GM12874 (cell line): ENCODE data around the gene ODC1.

Experiments used
- TF ChIP-seq, protein P1 (sequence below): IDR thresholded peaks from 2 replicates; pipeline ENCODE4 v1.5.1; 2011; ENCODE audit warnings: low read depth, mild to moderate bottlenecking, control low read depth, low read length, moderate library complexity; ENCODE audit not compliant: insufficient read depth

Gene ODC1

DNA sequence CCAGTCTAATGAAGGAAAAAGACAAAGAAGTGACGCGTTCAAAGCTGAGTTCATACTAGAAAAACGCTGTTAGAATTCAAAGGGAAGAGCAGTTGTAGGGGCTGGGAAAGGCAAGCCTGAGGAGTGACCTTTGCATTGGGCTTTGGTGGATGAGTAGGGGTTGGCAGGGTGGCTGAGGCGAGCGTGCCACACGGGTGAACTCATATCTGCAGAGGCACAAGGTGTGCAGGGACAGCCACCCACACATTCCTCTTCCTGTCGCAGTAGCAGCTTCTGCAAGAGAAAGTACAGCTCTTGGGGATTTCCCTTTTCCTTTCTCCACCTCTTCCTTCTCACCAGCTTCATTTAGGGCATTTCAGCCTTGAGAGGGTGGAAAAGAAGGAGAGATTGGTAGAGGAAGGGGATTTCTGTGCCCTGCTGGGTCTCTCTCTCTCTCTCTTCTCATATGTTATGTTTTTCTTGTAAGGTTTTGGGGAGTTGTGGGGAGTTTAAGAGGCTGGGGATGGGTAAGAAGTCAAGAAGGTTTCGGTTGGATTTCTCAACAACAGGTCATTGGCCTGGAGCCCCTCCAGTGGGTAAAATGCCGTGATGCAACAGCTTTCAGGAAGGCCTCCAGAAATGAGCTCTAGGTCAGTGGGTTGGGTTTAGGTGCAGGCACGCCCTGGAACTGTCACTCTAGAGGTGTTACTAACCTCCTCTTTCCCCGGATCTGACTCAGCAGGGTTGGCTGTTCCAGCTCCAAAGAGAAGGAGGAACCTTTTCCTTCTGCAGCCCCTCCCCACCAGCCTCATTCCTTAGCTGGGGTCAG, 40.1 kb downstream of the ODC1 start:
- TF ChIP-seq, protein P1, sequence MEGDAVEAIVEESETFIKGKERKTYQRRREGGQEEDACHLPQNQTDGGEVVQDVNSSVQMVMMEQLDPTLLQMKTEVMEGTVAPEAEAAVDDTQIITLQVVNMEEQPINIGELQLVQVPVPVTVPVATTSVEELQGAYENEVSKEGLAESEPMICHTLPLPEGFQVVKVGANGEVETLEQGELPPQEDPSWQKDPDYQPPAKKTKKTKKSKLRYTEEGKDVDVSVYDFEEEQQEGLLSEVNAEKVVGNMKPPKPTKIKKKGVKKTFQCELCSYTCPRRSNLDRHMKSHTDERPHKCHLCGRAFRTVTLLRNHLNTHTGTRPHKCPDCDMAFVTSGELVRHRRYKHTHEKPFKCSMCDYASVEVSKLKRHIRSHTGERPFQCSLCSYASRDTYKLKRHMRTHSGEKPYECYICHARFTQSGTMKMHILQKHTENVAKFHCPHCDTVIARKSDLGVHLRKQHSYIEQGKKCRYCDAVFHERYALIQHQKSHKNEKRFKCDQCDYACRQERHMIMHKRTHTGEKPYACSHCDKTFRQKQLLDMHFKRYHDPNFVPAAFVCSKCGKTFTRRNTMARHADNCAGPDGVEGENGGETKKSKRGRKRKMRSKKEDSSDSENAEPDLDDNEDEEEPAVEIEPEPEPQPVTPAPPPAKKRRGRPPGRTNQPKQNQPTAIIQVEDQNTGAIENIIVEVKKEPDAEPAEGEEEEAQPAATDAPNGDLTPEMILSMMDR, result no peak

DNA sequence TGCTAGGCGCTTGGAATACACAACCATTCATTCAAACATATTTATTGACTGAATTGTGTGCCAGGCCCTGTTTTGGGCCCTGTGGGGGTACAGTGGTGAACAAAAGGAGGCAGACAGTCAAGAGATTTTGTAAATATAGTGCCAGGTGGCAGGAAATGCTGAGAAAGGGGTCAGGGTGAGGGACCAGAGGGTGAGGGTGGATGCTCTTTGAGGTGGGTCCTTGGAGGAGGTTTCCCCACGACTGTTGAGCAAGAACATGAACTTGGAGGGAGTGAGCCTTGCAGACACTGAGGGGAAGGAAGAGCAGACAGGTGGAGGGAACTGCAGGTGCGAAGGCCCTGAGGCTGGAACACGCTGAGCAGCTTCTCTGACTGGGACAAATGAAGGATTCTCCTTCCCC, 40.7 kb downstream of the ODC1 start:
- TF ChIP-seq, protein P1, result no peak

DNA sequence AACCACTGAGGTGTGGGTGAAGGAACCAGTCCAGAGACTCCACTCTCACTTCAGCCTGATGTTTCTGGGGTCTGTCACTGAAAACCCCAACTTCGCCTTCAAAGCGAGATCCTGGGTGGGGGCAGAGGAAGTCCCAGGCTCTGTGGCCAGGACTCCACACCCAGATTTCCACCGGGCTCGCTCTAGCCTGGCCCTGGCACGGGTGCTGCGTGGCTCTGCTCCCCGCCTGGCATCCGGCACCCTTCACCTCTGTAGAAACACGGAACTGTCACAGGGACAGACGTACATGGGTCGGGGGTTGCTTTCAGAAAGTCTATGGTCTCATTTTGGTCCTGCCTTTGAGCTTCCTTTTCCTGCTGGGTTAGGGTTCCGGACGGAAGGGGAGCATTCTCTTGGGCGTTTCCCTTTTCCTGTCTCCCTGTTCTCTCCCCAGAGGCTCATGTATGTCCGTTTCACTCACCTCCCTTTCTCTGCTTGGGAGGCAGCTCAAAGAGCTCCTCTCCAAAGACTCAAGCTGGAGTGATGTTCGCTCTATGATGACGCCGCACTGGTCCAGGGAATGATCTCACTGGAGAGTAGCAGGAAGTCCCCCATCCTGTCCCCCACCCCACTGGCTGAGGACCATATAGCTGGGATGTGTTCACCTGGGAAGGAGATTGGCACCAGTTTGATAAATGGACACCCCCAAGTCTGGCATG, 41.5 kb downstream of the ODC1 start:
- TF ChIP-seq, protein P1, result no peak

DNA sequence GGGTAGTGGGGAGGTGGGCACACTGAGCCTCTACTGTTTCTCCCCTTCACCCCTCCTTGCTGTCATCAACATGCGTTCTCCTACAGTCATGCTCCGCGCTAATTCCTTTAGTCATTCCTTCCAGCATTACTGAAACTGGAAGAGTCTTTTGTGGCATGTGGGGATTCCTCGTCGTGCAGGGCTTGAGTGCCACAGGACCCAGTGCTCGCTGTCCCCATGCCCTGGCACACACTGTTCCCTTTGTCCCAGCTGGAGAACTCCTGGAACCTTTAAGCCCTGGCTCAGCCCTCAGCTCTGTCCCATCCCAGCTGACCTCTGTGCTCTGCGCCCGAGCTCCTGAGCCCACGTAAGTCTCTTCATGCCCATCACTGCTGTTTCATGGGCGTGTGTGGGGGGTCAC, 42.1 kb downstream of the ODC1 start:
- TF ChIP-seq, protein P1, result no peak

DNA sequence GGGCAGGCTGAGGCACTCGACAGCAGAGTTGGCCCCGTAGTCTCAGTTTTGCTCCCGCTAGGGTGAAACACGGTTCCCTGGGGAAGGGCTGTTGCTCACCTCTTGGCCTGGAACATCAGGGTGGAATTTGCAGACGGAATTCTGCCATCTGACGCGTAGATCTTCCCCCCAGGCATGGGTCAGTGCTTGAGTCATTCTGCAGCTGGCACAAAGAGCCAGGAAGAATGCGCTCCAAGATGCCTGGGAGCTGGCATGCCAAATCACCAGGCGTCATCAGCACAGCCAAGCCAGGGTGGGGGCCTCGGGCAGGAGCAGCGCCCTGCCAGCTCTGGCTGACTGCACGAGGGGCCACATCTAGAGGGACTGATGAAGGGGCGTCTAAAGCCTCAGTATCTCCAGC, 42.7 kb downstream of the ODC1 start:
- TF ChIP-seq, protein P1, result no peak

DNA sequence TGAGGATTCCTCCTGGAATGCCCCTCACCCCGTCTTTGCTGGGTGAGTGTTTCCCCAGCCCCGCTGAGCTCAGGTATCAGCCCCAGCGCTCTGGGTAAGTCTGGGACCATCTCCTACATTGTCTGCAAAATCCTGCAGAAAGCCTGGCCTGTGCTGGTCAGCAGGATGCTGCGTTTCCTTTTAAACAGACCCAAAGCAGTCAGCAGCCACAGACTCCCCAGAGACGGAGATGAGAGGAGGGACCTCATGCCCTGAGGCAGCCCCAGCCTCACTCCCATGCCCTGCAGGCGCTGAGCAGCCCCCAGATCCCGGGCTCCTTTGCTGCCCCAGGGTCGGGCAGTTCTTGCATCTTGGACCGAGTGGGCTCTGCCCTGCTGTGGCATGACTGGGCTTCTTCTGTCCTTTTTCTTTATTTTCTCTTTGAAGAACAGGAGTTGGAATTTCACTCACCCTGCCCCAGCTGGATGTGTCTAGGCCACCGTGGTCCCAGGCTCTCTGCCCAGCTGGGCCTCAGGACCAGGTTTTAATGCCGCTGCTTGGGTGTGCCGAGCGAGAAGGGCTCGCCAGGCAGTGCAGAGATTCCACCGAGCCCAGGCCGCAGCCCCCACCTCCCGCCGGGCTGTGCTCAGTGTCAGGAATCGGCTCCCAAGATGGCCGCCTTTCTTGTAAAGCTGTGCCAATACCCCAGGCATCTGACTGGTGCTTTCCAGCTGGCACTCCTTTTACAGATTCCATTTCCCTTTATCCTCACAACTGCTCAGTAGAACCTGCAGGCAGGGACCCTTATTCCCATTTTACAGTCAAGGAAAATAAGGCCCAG, 43.6 kb downstream of the ODC1 start:
- TF ChIP-seq, protein P1, result no peak

DNA sequence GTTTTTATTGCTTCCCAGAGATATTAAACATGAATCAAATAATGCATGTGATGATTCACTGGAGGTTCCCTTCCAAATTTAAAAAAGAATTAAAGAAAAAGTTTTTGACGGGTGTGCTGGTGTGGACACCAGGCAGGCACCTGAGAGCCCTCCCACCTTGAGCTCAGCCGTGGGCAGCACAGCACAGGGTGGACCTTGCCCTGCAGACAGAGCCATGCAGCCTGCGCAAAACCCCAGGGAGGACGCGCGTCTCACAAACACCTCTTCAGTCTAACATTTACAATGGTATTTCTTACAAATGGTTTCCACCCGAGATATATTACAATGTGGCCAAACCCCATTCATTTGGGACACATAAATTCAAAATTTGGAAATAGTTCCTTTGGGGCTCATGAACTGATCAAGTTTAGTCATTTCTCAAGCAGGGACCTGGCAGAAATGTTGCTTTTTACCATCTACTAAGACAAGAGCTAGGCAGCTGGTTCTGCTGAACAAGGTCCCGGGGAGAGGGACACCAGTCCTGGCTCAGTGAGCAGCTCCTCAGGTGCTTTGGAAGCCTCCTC, 45.4 kb downstream of the ODC1 start:
- TF ChIP-seq, protein P1, result no peak
